GM19239 (cell line): ENCODE results near the gene MBTPS1.

ENCODE experiments used
- DNase-seq: peaks from one replicate; pipeline ENCODE4 v3.0.0; 2011; ENCODE audit warnings: low spot score; ENCODE audit not compliant: insufficient read length
- FAIRE-seq: peaks from 2 replicates; lab custom pipeline; 2011; peaks lifted over from hg19 to GRCh38; lab: Jason Lieb, UNC

Gene MBTPS1

DNA sequence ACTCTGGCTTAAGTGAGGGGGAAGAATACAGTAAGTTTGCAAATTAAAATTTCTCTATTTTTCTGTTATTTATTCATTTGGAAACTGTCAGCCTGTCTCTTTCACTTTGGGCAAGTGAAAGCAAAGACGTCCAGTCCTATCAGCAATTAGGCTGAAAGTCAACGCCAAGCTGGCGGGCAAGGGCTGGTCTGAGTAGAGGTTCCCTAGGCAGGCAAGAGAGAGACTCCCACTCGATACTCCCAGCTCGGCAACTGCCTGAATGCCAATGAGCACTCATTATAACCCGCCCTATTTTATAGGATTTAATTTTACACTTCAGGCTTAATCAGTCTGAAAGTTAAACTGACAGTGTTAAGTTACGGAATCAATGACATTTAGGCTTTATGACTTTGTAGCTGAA, 59.8 kb downstream of the MBTPS1 start:
- FAIRE-seq (no peak), DNase-seq (no peak)

DNA sequence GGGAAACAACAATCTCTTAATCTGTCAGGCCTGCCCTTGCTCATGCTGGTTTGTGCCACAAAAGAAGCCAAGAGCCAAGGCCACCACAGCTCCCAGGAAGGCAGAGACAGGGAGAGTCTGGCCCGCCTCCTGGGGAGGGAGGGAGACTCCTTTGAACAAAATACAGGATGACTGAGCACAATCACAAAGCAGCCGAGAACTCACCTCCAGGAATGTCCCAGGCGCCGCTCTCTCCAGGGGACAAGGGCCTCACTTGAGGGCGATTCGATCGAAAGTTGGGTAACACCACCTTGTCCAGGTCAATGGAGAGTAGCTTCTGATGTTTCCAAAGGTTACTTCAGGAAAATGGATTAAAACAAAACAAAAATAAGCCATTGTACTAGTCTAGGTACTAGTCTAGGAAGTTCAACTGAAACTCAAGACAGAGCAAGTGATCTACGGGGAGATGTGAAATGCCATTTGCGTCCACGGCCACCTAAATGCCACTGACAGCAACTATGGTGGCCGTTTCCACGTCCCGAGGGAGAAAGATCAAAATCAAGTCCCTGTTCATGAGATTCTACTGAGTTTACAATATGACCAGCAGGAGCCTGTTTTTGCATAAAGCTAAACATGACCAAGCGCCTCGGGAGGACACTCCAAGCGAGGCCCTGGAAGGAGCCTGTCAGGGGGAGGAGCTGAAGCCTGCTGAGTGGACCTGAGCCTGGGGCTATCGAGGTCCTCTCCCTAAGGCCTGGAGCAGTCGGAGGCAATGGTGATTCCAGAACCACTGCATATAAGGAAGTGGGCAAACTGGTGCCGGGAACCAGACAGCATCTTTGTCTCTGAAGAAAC, 60.7 kb downstream of the MBTPS1 start:
- FAIRE-seq, result no peak
- DNase-seq, result no peak

DNA sequence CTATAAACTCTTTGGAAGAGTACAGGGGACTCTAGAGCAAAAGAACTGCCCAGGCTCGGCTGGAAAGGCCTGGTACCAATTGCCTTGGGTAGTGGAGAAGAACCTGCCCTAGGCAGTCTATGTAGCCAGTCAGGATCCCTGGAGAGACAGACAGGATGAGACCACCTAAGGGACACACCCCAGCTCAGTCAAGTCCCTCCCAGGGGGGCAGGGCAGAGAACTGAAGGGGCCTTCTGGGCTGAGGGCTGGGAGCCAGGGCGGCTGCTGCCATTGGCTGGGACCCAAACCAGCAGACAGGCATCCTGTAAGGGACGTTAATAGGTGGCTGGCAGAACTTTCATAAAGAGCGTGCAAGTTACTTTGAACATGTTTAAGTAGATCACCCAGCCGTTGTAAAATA, 61.4 kb downstream of the MBTPS1 start:
- DNase-seq (no peak), FAIRE-seq (no peak)

DNA sequence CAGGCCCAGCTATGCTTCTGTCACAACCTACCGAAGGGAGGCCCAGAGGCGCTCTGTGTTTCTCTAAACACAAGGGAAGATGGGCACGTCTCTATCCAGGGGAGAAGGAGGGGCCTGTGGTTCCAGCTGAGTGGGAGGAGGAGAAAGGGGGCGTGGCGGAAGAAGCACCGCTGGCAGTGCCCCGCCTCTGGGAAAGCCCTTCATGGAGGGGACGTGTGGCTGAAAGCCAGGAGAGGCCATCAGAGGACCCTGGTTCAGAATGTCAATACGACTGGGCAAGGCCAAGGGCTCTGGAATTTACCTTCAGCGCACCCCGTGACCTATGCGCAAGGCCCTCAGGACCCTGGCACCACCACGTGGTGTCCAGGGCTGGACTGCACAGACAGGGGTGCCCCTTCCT, 61.8 kb downstream of the MBTPS1 start:
- no peak for FAIRE-seq
- DNase-seq, result no peak

DNA sequence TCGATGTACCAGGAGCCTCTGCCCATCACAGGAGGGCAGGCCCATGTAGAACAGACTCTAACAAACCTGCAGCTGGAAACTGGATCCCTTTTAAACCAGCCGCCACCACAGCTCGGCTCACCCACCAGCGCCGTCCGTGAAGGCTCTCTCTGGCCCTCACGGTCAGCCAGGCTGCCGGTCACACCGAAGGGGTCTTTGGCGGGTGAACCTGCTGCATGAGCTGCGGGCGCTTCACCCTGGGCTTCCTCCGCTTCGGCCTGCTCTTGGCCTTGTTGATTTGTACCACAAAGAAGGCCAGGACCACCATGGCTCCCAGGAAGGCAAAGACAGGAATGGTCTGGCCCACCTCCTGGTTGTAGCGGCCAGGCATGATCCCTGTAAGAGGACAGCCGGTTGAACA, 62.5 kb downstream of the MBTPS1 start:
- FAIRE-seq (no peak), DNase-seq (no peak)

DNA sequence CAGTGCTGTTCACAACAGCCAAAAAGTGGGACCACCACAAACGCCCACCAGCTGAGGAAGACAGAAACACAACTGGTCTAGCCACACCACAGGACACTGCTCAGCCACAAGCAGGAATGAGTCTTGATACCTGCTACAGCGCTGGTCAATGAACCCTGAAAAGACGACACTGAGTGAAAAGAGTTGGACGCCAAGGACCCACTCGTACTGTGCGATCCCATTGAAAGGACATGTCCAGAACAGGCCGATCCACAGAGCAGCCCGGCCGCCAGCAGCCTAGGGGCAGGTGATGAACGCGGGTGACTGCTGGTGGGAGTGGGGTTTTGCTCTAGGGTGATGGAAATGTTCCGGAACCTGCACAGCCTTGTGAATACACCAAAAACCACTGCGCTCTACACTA, 63.5 kb downstream of the MBTPS1 start:
- FAIRE-seq (no peak), DNase-seq (no peak)

DNA sequence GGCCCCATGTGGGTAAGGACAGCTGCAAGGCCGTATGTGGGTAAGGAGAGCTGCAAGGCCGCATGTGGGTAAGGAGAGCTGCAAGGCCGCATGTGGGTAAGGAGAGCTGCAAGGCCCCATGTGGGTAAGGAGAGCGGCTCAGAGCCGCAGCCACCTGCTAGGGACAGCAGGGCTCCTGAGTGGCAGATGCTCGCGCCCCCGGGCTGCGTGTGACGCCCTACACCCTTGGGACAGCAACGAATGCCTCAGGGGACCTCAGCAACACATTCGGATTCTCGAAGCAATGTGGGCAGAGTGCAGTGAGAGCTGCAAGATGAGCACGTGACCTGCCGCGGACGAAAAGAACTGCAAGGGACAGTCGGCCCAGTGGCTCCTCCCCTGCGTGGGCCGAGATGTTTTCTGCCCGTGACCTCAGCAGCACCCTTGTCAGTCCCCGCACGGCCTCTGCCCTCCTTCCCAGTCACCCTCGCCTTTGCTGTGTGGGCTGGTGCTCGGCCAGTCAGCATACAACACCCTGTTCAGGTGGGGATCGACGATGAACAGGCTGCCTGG, 64.6 kb downstream of the MBTPS1 start:
- FAIRE-seq, result no peak
- DNase-seq, result no peak

DNA sequence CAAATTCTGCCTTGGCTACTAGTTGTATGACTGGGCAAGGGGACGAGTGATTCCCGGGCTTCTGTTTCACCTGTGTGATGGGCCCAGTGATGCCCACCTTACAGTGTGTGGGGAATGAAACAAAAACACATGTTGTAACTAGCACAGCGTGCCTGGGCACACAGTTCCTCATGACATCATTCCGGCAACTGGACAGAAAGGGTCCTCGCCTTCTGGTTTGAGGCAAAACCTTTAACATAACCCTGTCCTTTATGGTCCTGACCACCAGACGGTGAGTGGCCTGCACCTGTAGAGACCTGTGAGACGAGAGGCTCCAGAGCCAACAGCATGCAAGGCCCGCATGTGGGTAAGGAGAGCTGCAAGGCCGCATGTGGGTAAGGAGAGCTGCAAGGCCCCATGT, 66.4 kb downstream of the MBTPS1 start:
- no peak for FAIRE-seq
- DNase-seq, result no peak

DNA sequence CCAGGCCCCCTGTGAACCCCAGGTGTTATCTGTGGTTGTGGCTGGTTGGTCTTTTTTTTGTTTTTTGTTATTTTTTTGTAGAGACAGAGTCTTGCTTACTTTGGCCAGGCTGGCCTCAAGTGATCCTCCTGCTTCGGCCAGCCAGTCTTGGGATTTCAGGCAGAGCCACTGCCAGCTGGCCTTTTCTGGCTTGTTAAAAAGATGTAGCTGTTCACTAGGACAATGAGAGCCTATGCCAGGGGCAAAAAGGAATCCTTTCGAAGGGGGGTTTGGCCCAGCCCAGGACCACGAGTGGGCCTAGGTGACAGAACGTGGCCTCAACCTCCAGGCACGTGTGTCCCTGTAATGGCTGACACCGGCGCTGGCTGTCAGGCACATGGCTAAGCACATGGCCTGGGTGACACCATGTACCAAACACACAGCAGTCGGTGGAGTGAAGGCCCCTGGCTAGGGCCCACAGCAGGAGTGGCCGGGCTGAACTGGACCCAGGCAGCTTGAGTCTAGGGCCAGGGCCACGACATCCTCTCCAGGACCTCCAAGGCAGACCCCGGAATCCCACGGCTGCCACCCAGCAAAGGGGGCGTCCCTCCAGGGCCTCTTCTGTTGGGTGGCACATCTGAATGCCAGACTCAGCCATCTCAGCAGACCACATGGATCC, 67.2 kb downstream of the MBTPS1 start:
- DNase-seq (no peak), FAIRE-seq (no peak)

DNA sequence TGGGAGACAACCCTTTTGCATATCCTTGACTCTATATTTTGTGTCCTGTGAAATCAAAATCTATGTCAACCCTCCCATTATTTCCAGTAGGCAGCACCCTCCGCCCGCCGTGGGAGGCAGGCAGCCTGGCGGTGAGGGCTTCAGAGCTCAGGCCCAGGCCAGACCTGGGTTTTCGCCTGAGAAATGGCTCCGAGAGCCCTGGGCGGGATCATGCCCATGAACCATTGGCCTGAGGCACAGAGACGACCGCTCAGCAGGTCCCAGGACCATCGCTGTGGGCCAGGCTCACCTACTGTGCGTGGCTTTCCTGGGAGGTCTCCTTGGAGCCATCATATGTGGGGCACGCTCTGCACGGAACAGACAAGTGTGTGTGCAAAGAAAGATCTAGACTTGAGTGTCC, 67.9 kb downstream of the MBTPS1 start:
- no peak for FAIRE-seq
- DNase-seq, result no peak

DNA sequence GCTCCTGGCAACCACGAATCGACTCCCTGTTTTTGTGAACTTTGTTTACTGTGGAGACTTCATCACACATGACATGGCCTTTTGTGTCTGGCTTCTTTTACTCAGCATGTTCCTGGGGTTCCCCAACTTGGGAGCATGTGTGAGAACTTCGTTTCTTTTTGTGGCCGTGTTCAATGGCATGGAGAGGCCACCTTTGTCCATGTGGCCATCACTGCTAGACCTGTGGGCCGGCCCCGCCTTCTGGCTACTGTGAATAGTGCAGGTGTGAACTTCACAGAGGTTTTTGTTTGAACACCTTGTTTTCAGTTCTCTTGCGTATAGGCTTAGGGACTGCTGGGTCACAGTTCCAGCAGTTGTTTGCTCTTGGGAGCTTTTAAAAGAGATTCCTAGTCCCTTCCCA, 68.5 kb downstream of the MBTPS1 start:
- DNase-seq (no peak), FAIRE-seq (no peak)

DNA sequence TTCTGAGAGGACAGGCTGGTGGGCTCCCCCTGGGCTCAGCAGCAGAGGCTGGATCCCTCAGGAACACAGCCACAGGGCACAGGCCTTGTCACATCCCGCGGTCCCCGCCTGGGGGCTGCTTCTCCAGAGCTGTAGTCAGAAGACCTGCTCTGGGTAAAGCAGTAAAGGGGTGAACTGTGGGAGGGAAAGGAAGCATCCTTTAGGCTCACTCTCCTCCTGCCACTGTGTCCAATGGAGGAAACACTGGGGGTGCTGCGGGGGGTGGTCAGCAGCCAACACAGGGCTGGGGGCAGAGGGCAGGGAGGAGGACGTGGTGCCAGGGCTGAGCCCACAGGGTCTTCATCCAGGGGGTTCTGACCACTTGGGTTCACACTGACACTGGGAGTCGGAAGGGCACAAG, 69.1 kb downstream of the MBTPS1 start:
- DNase-seq, result no peak
- no peak for FAIRE-seq

DNA sequence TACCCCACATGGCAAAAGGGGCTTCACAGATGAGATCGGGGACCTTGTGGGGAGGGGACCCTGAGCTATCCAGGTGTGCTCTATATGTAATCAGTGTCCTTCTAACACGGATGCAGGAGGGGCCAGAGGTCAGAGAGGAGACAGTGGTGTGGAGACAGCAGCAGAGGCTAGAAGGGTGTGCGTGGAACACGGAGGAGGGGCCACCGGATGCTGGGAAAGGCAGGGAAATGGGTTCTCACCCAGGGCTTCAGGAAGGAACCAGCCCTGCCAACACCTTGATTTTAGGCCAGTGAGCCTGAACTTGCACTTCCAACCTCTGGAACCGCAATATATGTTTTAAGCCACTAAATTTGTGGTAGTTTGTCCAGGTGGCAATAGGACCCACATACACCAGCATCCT, 69.5 kb downstream of the MBTPS1 start:
- DNase-seq (no peak), FAIRE-seq (no peak)

DNA sequence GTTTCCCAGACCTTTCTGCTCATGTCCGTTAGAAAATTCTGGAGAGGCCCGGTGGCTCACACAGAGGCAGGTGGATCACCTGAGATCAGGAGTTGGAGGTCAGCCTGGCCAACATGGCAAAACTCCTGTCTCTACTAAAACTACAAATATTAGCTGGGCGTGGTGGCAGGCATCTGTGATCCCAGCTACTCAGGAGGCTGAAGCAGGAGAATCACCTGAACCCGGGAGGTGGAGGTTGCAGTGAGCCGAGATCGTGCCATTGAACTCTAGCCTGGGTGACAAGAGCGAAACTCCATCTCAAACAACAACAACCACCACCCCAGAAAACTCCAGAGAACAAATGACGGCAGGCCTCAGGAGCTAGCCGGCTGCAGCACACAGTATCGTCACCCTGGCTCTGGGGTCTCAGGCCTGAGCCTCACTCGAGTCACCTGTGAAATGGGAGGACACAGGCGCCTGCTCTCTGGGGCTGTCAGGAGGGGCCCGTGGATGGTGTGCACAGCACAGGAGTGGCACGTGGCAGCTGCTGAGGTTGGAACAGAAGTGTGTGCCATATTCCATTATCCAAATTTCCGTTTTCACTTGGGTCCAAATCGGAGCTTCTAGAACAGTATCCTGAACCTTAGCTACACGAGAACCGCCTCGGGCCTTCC, 70.8 kb downstream of the MBTPS1 start:
- FAIRE-seq (no peak), DNase-seq (no peak)

DNA sequence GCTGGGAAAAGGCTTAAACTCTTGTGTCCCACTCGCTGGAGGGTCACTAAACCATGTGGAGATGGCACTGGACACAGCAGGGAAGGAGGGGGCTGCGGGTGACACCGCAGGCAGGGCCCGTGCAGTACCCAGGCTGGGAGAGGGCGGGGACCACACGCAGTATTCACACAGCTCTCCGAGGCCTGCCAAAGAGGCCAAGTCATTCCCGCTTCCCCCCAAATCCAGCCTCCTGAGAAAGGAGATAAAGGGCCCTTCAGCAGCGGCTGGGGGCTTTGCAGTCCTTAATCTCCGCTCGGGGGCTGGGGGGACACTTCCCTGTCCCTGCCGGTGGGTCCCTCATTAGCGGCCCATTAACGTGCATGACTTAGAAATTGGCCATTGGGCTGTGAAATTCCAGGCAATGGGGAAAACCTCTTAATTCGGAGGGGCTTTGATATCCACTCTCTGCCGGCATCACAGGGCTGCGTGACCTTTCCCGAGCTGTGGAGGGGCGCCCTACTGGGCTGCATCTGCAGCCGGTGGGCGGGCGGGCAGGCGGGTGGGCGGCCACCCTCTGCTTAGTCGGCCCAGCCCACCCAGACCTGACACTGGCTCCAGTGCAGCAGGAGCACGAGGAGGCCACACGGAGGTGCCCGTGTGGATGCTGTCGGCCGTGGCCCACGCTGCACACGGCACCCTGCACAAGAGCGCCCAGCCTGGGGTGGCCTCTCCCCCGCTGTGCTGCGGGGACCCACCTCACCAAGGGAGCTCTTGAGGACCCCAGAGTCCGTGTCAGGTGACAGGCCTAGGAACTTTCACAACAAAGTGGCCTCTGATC, 71.5 kb downstream of the MBTPS1 start:
- FAIRE-seq (no peak), DNase-seq (no peak)

DNA sequence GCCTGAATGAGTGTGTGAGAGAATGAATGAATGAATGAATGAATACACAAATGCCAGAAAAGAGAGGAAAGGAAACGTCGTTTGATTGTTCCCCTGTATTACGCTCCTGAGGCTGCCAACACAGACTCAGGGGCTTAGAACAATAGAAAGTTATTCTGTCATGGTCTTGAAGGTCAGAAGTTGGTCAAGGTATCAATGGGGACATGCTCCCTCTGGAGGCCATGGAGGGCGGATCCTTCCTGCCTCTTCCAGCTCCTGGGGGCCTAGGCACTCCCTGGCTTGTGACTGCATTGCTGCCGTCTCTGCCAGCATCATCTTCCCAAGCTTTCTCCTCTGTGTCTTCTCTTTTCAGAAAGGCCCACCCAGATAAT, 72.6 kb downstream of the MBTPS1 start:
- no peak for DNase-seq
- FAIRE-seq, result no peak

DNA sequence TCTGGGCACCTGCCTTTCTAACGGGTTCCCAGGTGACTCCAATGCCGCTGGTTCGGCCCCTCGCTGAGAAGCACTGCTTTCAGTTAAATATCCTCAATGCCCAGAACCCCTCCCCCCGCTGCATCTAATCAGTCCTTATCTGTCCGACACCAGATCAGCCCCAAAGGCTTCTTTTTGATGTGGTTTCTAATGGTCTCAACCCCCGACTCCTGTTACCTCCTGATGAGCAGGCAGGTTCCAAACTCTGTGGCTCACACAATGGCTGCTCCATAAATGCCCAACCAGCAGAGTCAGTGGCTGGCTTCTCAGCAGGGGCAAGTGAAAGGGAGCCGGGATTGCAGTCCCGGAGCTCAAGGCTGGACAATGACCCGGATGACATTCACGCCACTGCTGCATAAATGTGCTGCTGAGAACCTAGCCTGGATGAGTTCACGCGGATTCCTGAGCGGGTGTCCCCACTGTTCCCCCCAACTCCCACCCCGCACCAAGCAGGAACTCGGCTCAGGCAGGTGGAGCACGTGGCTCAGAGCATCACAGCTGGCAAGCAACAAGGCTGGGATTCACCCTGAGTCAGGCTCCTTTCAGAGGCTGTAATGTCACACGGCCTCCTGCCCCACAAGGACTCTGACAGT, 73.1 kb downstream of the MBTPS1 start:
- DNase-seq, result no peak
- no peak for FAIRE-seq

DNA sequence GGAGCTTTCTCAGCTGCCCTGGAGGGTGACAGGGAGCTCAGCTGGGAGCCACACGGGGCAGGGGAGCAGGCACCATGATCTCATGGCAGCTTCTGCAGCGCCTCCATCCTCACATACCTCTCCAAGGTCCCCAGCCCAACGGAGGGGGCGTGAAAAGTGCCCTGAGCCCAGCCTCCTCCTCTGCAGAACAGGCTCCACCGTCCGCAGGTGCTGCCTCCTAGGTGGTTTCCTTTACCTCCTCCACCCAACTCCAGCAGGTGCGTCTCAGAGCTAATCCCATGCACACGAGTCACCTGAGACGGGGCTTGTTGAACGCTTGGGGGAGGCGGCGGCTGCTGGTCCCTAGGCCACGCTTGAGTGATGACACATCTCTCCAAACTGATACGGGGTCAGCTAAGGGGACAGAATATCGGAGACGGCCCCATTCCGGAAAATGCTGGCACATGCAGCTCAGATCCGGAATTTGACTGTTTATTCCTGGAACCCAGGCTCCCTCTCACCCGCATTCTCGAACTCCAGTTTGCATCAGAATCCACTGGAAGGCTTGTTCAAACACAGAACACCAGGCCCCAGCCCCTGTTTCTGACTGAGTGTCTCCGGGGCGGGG, 73.8 kb downstream of the MBTPS1 start:
- FAIRE-seq, result no peak
- DNase-seq, result no peak

DNA sequence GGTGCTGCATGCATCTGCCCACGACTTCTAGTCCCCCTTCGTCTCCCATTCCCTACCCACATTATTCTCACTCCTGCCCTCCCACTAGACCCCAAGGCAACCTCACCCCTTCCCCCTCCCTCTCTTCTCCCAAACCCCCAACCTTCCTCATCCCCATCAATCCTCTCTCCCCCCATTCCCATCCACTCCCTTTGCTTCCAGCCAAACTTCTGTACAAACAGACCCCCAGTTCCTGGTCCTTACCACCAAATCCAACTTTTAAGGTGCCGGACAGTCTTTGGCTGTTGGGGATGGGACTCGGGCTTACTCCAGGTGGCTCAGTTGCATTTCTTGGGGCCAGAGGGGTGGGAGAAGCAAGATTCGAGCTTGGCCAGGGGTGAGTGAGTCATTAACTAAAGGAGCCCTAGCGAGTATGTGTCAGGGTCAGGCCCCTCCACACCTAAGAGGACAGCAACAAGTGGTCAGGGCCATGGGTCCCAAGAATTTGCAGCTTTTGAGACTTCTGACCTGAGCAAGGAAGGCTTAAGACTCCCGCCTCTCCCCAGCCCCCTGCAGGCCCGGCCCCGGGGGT, 74.3 kb downstream of the MBTPS1 start, which contains the start of gene SLC38A8:
TSS of gene SLC38A8 (minus strand) at position 488 of the 571 bp plus-strand sequence. CDS start 638 bp downstream, outside the sequence.
- DNase-seq (no peak), FAIRE-seq (no peak)
